ENCODE data around the gene SERPINE1. TPM values are rescaled to one million over a fixed set of nuclear protein-coding genes. Genes with fewer than 3 reads are reported as not detected.

The SERPINE1 gene
- total RNA-seq, 1 experiment from 2014 or later: 12.8 TPM

- H3K79me2 ChIP-seq (ENCODE audit: insufficient read depth, low read length): peaks cover 28% of the 10 kb centered on the region
- ATAC-seq: no peak
- POLR2A ChIA-PET: interaction anchor here (0.9 to 3.1 kb wide), 3 partner anchors 11 to 15 kb away, joined by 3 to 10 read pairs (median 7); partner anchors contain the start of gene VGF
- TF ChIP-seq ZNF274 (IDR thresholded peaks at IDR 0.05; ENCODE audit: low read depth, low read length): no peak
- TF ChIP-seq EGR1 (IDR thresholded peaks at IDR 0.05; ENCODE audit: low read depth): no peak
- TF ChIP-seq YY1 (IDR thresholded peaks at IDR 0.05; ENCODE audit: extremely low read depth, insufficient replicate concordance, low read depth, low read length): no peak
- no peak for TF ChIP-seq ZFX (IDR thresholded peaks at IDR 0.05)
- no peak for TF ChIP-seq REST (IDR thresholded peaks at IDR 0.05; ENCODE audit: low read depth)
- no peak for TF ChIP-seq ELF1 (IDR thresholded peaks at IDR 0.05; ENCODE audit: borderline replicate concordance, low read depth)
- no peak for TF ChIP-seq CBX3 (IDR thresholded peaks at IDR 0.05; ENCODE audit: low read depth)
- no peak for TF ChIP-seq EZH2 (IDR thresholded peaks at IDR 0.05)
- no peak for TF ChIP-seq TCF7L2 (IDR thresholded peaks at IDR 0.05; ENCODE audit: borderline replicate concordance, extremely low read depth, insufficient read depth, insufficient read length)
- no peak for TF ChIP-seq POLR2A (IDR thresholded peaks at IDR 0.05; ENCODE audit: borderline replicate concordance, extremely low read depth, insufficient read depth, insufficient read length)
- no peak for TF ChIP-seq ZBTB33 (IDR thresholded peaks at IDR 0.05; ENCODE audit: extremely low read depth, insufficient replicate concordance, low read length)
- TF ChIP-seq ATF3 (IDR thresholded peaks at IDR 0.05): no peak
- TF ChIP-seq FOSL1 (IDR thresholded peaks at IDR 0.05; ENCODE audit: low read depth): no peak
- no peak for TF ChIP-seq POLR2AphosphoS5 (IDR thresholded peaks at IDR 0.05; ENCODE audit: low read depth, low read length)
- TF ChIP-seq EZH2phosphoT487 (IDR thresholded peaks at IDR 0.05; ENCODE audit: borderline replicate concordance): no peak
- TF ChIP-seq SIN3A (IDR thresholded peaks at IDR 0.05; ENCODE audit: low read depth): no peak
- no peak for TF ChIP-seq JUND (IDR thresholded peaks at IDR 0.05)
- no peak for TF ChIP-seq SRF (IDR thresholded peaks at IDR 0.05; ENCODE audit: low read depth)
- TF ChIP-seq, protein P1, sequence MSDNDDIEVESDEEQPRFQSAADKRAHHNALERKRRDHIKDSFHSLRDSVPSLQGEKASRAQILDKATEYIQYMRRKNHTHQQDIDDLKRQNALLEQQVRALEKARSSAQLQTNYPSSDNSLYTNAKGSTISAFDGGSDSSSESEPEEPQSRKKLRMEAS (IDR thresholded peaks at IDR 0.05): no peak
Measured at GRCh38 chr7:101151908-101152651, 25.2 kb downstream of the SERPINE1 start.

More at GRCh38 chr7:101151908-101152651, 25.2 kb downstream of the SERPINE1 start:
- BruUV-seq (replicated peaks): no TSS peak
- H3K36me3 ChIP-seq (ENCODE audit: control insufficient read depth in 1 of 2, insufficient read depth in 2 of 2, low read length in 2 of 2): peaks cover 0 to 9% of the 10 kb centered on the region in 2 experiments; a peak in 1 of 4 replicates
- intact Hi-C loops (cut with micrococcal nuclease): no loop called here
- no peak overlapping the region for H3K9ac ChIP-seq (ENCODE audit: low read length)
- RAD21 ChIA-PET (ENCODE audit: low non-redundant PET in 1 of 2, low total read pairs in 2 of 2, uncharacterized antibody in 2 of 2, unreplicated experiment in 2 of 2): no interaction called here
- H2AFZ ChIP-seq (ENCODE audit: low read depth, low read length, poor library complexity, severe bottlenecking): no peak overlapping the region
- H3K4me3 ChIP-seq (replicated peaks in 1 of 2; ENCODE audit: low read depth in 1 of 2, low read length in 2 of 2): no peak overlapping the region
- H3K4me1 ChIP-seq (ENCODE audit: control insufficient read depth in 1 of 2, insufficient read depth in 2 of 2, low read length in 2 of 2): peaks cover 20 to 23% of the 10 kb centered on the region in 2 experiments
- H3K9me2 ChIP-seq (ENCODE audit: insufficient read depth): no peaks in the 10 kb centered on the region
- H3K27me3 ChIP-seq (ENCODE audit: insufficient read depth, low read length): no peaks in the 10 kb centered on the region
- H3K9me3 ChIP-seq (ENCODE audit: control insufficient read depth in 1 of 2, insufficient read depth in 1 of 2, low read depth in 1 of 2, low read length in 2 of 2): no peaks in the 10 kb centered on the region
- no peak for DNase-seq (ENCODE audit: low read depth, low spot score)
- H3K27ac ChIP-seq (ENCODE audit: low read depth, low read length): no peak overlapping the region
- no peak overlapping the region for H3K4me2 ChIP-seq (ENCODE audit: low read length)
- no peaks in the 10 kb centered on the region for H4K20me1 ChIP-seq (ENCODE audit: insufficient read depth)
- CTCF ChIA-PET: interaction anchor here (3.1 kb wide), 1 partner anchor 8 kb away, joined by 37 read pairs; no protein-coding TSS in a partner anchor
